GM18867 (cell line): ENCODE data around the gene NAA16.
A peak's percentile ranks its signal among the peaks of the same experiment; 100 is the strongest.
"Not testable (repeated sequence)": the region's sequence is repeated elsewhere in the genome, so short reads cannot be mapped to it uniquely, and the experiment has no call there.

ENCODE experiments used
- ATAC-seq: cut with Tn5 transposase; IDR thresholded peaks from one replicate; pipeline ENCODE4 v1.9.1; 2021; ENCODE audit warnings: mild to moderate bottlenecking, moderate library complexity; ENCODE audit not compliant: unreplicated experiment

The NAA16 gene

DNA sequence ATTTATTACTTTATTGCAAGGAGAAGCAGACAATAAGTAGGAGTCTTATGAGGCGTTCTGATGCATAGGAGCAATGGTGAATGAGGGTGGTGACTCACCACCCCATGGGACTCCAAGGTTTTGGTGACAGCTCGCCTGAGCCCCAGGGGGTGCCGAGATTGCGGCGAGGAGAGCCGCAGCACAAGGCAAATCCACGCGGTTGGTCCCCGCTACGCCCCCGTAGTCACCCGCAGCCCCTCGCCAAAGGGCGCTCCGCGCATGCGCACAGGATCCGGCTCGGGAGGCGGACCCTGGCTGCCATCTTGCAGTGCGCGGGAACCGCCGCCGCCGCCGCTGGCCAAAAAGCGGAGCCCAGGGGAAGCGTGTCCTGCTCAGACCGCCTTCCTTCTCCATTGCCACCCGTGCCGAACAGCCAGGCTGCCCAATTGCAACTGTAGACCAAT, at the start of gene NAA16:
TSS of gene NAA16 (plus strand) at position 305 of the 443 bp plus-strand sequence. CDS start 262 bp downstream, outside the sequence.
- peak; percentile 73 for ATAC-seq

DNA sequence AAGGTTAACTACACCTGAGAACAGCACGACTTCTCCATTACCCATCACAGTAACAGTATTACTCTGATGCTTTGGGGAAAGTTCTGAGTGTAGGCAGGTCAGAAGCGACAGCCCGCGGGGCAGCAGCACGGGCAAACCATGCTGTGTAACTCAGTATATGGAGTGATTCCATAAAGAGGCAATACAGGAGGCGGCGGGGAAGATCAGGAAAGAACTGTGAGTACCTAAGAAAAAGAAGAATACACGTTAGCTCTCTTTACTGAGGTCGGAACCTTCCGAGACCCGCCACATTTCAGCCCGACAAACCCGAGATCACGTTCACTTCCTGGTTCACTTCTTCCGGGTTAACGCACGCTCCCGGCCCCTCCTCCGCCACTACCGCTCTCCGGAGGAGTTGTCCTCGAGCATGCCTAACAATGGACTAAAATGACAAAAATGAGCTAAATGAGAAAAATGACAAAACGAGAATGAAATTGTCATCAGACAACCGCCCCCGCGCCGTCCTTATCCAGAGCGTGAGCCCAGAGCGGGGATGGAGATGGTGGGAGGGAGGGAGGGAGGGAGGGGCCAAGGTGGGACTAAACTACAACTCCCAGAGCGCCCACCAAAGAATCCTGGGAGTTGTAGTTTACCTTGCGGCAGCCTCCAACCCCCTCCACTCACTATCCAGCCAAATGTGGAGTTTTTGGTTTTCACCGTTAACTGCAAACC, 47.7 kb upstream of the NAA16 start, which contains the start of gene MTRF1:
TSS of gene MTRF1 (minus strand) at position 316 of the 711 bp plus-strand sequence. CDS start 2,669 bp downstream, outside the sequence.
- ATAC-seq, result peak; percentile 94

DNA sequence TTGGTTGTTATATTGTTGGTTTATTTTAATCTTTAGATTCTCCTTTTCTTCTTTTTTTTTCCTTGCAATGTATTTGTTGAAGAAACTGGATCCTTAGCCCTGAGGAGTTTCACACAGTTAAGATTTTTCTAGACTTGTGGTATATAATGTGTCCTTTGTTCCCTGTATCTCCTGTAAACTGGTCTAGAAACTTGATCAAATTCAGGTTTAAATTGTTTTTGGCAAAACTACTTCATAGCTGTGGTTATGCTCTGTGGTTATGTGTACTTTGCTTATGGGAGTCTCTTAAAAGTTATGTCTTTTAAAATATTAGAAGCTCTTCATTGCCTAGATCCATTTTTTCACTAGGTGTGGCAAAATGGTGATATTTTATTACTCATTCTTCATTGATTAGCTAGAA, 44.0 kb upstream of the NAA16 start:
- ATAC-seq, result no peak

DNA sequence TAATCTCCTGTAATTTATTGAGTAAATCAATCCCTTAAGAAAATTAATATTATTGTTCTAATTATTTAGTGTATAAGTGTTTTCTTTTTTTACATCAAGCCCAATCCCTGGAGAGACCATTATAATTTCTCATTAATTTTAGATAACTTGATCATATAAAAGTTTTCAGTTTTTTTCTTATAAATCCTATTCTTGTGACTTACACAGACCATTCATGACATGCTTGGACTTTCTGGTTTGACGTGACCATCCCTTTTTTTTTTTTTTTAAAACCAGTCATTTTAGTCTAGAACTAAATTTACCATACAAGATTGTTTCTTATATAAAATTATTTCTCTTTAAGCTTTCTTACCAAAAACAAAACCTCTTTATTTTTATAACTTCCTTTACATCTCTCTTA, 42.3 kb upstream of the NAA16 start:
- ATAC-seq, result no peak

GRCh38 chr13:41271456-41272285, 39.4 kb upstream of the NAA16 start:
- ATAC-seq, result no peak

DNA sequence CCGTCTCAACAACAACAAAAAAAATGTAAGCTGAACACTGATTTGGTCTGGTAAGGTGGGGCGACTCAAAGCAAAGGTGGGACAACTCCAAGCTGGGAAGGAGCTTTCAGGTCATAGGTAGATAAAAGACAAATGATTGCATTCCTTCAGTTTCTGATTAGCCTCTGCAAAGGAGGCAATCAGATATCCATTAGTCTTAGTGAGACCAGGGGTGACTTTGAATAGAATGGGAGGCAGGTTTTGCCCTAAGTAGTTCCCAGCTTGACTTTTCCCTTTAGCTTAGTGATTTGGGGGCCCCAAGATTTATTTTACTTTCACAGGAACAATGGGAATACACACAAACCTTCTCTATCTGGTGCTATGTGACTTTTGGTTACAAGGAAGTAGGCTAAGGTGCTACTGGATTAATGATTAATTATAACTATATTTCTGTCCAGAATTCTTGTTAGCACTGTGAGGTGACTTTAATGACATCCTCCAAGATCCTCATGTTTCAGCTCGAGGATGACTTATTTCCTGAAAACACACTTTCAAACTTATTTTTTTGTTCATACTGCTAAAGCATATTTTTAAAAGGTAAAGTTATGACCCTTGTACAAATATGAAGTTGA, 37.1 kb upstream of the NAA16 start:
- ATAC-seq, result no peak

DNA sequence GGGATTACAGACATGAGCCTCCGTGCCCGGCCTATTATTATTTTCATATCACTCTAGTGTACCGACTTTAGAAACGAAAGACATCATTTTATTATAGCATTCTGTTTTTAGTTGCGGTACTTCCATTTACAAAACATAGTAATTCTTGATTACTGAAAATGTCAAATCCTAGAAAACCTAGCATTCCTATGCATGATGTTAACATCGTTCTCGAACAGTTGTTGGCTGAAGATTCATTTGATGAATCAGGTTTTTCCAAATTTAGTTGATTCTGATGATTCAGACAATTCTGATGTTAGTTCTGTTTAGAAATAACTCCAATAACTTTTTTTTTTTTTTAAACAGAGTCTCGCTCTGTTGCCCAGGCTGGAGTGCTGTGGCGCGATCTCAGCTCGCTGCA, 36.2 kb upstream of the NAA16 start:
- ATAC-seq, result no peak

- no peak for ATAC-seq
Measured at GRCh38 chr13:41276824-41277223, 34.2 kb upstream of the NAA16 start.

- not testable (repeated sequence) for ATAC-seq
Measured at GRCh38 chr13:41279156-41279555, 31.9 kb upstream of the NAA16 start.

- ATAC-seq, result no peak
Measured at GRCh38 chr13:41282129-41282571, 28.9 kb upstream of the NAA16 start.

DNA sequence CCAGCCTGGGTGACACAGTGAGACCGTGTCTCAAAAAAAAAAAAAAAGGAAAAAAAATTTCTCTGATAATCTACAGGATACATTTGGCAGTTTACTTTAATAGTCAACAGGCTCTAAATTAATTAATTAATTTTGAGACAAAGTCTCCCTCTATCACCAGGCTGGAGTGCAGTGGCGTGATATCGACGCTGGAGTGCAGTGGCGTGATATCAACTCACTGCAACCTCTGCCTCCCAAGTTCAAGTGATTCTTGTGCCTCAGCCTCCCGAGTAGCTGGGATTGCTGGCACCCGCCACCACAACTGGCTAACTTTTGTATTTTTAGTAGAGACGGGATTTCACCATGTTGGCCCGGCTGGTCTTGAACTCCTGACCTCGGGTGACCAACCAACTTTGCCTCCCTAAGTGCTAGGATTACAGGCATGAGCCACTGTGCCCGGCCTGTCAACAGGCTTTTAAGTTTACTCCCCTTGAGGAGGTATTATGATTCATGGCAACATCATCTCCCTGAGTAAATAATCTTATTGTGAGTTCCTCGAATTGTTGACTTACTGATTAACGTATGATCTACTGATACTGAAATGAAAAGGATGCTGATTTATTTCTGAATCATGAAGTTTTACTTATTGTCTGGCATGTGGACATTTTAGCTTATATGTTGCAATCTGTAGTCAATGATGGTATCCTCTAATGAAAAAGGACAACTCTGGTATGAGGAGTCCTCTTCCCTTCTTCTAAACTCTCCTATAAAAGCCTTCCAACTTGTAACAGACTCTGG, 26.4 kb upstream of the NAA16 start:
- no peak for ATAC-seq

GRCh38 chr13:41286370-41286769, 24.7 kb upstream of the NAA16 start:
- no peak for ATAC-seq

DNA sequence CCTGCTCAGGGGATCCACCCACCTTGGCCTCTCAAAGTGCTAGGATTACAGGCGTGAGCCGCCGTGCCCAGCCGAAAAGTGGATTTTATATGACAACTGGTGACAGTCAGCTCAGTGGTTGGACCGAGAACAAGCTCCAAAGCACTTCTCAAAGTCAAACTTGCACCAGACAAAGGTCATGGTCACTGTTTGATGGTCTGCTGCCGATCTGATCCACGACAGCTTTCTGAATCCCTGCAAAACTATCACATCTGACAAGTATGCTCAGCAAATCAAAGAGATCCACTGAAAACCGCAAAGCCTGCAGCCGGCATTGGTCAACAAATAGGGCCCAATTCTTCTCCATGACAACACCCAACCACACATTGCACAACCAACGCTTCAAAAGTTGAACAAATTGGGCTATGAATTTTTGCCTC, 21.6 kb upstream of the NAA16 start:
- ATAC-seq, result no peak

GRCh38 chr13:41291246-41291645, 19.8 kb upstream of the NAA16 start:
- ATAC-seq, result no peak

GRCh38 chr13:41293272-41293671, 17.8 kb upstream of the NAA16 start:
- ATAC-seq, result no peak

DNA sequence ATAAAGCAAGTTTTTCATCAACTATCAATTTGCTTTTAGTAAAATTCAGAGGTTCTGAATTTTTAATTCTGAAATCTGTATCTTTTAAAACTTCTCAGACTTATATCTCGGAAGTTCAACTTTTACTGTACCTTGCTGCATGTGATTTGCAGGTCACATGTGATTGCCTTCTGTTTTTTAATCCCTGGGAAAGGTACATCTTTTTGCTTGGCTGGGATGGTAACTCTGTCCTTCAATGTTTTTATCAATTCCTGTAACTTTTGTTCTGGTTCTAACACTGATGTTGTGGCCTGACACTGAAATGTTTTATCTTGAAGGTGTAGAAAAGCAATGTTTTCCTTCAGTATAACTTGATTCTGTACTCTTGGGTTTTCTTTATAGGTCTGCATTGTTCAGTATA, 16.2 kb upstream of the NAA16 start:
- ATAC-seq, result no peak

DNA sequence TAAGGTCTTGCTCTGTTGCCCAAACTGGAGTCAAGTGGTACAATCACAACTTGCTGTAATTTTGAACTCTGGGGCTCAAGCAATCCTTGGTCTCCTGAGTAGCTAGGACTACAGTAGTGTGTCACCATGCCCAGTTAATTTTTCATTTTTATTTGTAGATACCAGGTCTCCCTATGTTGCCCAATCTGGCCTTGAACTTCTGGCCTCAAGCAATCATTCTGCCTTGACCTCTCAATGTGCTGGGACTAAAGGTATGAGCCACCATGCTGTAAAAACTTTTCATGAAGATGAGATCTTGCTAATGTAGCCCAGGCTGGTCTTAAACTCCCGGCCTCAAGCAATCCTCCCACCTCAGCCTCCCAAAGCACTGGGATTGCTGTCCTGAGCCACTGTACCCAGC, 15.1 kb upstream of the NAA16 start:
- no peak for ATAC-seq

- ATAC-seq, result no peak
Measured at GRCh38 chr13:41296879-41297646, 14.0 kb upstream of the NAA16 start.

GRCh38 chr13:41299316-41300094, 11.6 kb upstream of the NAA16 start:
- peak; percentile 67 for ATAC-seq
